Neural cell (in vitro differentiated cells): ENCODE measurements around the gene CAMKMT. TPM values are rescaled to one million over a fixed set of nuclear protein-coding genes. Genes with fewer than 3 reads are reported as not detected.

Experiments
- H2AFZ ChIP-seq: fragments of 200-600, 300-800 bp; sonication (generic), shearing (Covaris generic); 2 replicates; pipeline ENCODE4 v1.6.0; 2014; ENCODE audit warnings: low read depth, mild to moderate bottlenecking, antibody characterized with exemption, low read length, moderate library complexity
- H3F3A ChIP-seq: fragments of 200-600 bp; shearing (Covaris generic); 2 replicates; pipeline ENCODE4 v1.6.1; 2016; ENCODE audit warnings: mild to moderate bottlenecking, moderate library complexity, mixed read lengths, antibody characterized with exemption, low read length; ENCODE audit not compliant: insufficient read depth, poor library complexity, severe bottlenecking
- H3K27ac ChIP-seq: fragments of 200-600, 300-800 bp; sonication (generic), shearing (Covaris generic); 2 replicates; pipeline ENCODE4 v1.5.1; 2014; ENCODE audit warnings: mild to moderate bottlenecking, low read length, moderate library complexity
- H3K27me3 ChIP-seq: fragments of 300-800, 200-600 bp; sonication (generic), shearing (Covaris generic); 2 replicates; pipeline ENCODE4 v1.6.0; 2014; ENCODE audit warnings: mild to moderate bottlenecking, low read depth, low read length, moderate library complexity; ENCODE audit not compliant: insufficient read depth
- H3K36me3 ChIP-seq: fragments of 300-800, 200-600 bp; sonication (generic), shearing (Covaris generic); 2 replicates; pipeline ENCODE4 v1.5.1; 2014; ENCODE audit warnings: mild to moderate bottlenecking, antibody characterized with exemption, low read length, moderate library complexity; ENCODE audit not compliant: insufficient read depth
- H3K4me2 ChIP-seq: fragments of 300-800, 200-600 bp; sonication (generic), shearing (Covaris generic); 2 replicates; pipeline ENCODE4 v1.6.0; 2014; ENCODE audit warnings: mild to moderate bottlenecking, low read length
- H3K4me3 ChIP-seq: fragments of 300-800, 200-600 bp; sonication (generic), shearing (Covaris generic); 2 replicates; pipeline ENCODE4 v1.5.1; 2014; ENCODE audit warnings: mild to moderate bottlenecking, low read length, moderate library complexity
- H3K79me2 ChIP-seq: fragments of 200-600 bp; shearing (Covaris generic); replicated peaks from 2 replicates; pipeline ENCODE4 v1.6.0; 2014; ENCODE audit warnings: mild to moderate bottlenecking, low read length, moderate library complexity; ENCODE audit not compliant: insufficient read depth
- H3K9ac ChIP-seq: fragments of 300-800, 200-600 bp; sonication (generic), shearing (Covaris generic); 2 replicates; pipeline ENCODE4 v1.6.1; 2016; ENCODE audit warnings: mild to moderate bottlenecking, low read length, mixed read lengths
- H3K9me2 ChIP-seq: fragments of 200-600 bp; shearing (Covaris generic); 2 replicates; pipeline ENCODE4 v1.6.1; 2016; ENCODE audit warnings: mild to moderate bottlenecking, low read length, mixed read lengths; ENCODE audit not compliant: insufficient read depth
- H3K9me3 ChIP-seq: fragments of 200-600, 300-800 bp; sonication (generic), shearing (Covaris generic); 2 replicates; pipeline ENCODE4 v1.6.1; 2016; ENCODE audit warnings: mild to moderate bottlenecking, mixed run types, low read length, moderate library complexity, mixed read lengths
- H4K20me1 ChIP-seq: fragments of 200-600 bp; shearing (Covaris generic); 2 replicates; pipeline ENCODE4 v1.6.1; 2016; ENCODE audit warnings: mild to moderate bottlenecking, mixed run types; ENCODE audit not compliant: insufficient read depth
- EP300 ChIP-seq: fragments of 450-650 bp; conservative IDR thresholded peaks from 2 replicates; pipeline ENCODE4 v1.6.1; 2014; ENCODE audit warnings: antibody characterized with exemption, mild to moderate bottlenecking, moderate library complexity; ENCODE audit not compliant: poor library complexity, severe bottlenecking
- POLR2AphosphoS5 ChIP-seq: IDR thresholded peaks from 2 replicates; pipeline ENCODE4 v1.6.1; 2012
- RAD21 ChIP-seq: fragments of 450-650 bp; conservative IDR thresholded peaks from 2 replicates; pipeline ENCODE4 v1.6.1; 2014; ENCODE audit warnings: antibody characterized with exemption, mild to moderate bottlenecking, moderate library complexity
- REST ChIP-seq: IDR thresholded peaks from 2 replicates; pipeline ENCODE4 v1.6.1; 2012; ENCODE audit warnings: borderline replicate concordance
- SMC3 ChIP-seq: fragments of 450-650 bp; conservative IDR thresholded peaks from 2 replicates; pipeline ENCODE4 v1.6.1; 2014; ENCODE audit warnings: antibody characterized with exemption, mild to moderate bottlenecking, moderate library complexity; ENCODE audit not compliant: poor library complexity
- polyA plus RNA-seq: library from polyadenylated mRNA; depleted of rRNA; stranded (reverse); fragments of >200 nt; gene quantifications from 2 replicates; pipeline ENCODE4 v1.2.3, GENCODE V29; 2014
- TF ChIP-seq, protein P1 (sequence below): fragments of 450-650 bp; IDR thresholded peaks from 2 replicates; pipeline ENCODE4 v1.5.1; 2014; ENCODE audit warnings: antibody characterized with exemption, mild to moderate bottlenecking, moderate library complexity; ENCODE audit not compliant: poor library complexity, severe bottlenecking

Gene CAMKMT
- polyA plus RNA-seq, 1 donor from 2014 or later: 5.1 TPM

- Histone ChIP-seq H3K36me3 (no peaks in the 10 kb centered on the region), H3F3A (peaks cover 3% of the 10 kb centered on the region), H2AFZ (no peak overlapping the region), H3K9me3 (no peaks in the 10 kb centered on the region), H3K9me2 (no peaks in the 10 kb centered on the region), H3K27me3 (no peaks in the 10 kb centered on the region), H3K9ac (no peak overlapping the region), H3K4me3 (no peak overlapping the region), H3K4me2 (no peak overlapping the region), H3K79me2 (no peaks in the 10 kb centered on the region), H3K27ac (no peak overlapping the region), H4K20me1 (no peaks in the 10 kb centered on the region)
- TF ChIP-seq EP300 (no peak), POLR2AphosphoS5 (no peak)
These were observed 209.0 kb downstream of the CAMKMT start for GRCh38 chr2:44570777-44571176.

DNA sequence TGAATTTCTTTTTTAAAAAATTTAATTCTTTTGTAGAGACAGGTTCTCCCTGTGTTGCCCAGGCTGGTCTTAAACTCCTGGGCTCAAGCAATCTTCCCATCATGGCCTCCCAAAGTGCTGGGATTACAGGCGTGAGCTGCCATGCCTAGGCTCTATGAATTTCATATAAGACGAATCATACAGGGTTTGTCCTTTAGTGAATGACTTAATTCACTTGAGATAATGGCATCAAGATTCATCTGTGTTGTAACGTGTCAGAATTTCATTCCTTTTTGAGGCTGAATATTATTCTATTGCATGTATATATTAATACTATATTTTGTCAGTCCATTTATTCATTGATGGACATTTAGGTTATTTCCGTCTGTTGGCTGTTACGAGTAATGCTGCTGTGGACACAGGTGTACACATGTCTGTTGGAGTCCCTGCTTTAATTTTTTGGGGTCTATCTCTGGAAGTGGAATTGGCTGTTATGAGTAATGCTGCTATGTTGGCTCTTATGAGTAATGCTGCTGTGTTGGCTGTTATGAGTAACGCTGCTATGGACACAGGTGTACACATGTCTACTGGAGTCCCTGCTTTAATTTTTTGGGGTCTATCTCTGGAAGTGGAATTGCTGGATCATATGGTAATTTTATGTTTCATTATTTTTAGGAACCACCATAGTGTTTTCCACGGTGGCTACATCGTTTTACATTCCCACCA, 210.6 kb downstream of the CAMKMT start:
- Histone ChIP-seq H3K9me2 (no peaks in the 10 kb centered on the region), H4K20me1 (no peaks in the 10 kb centered on the region), H3K36me3 (no peaks in the 10 kb centered on the region), H3K4me2 (no peak overlapping the region), H2AFZ (no peak overlapping the region), H3K79me2 (no peaks in the 10 kb centered on the region), H3K27me3 (no peaks in the 10 kb centered on the region), H3K4me3 (no peak overlapping the region), H3K27ac (no peak overlapping the region), H3K9ac (no peak overlapping the region), H3F3A (peaks cover 3% of the 10 kb centered on the region), H3K9me3 (no peaks in the 10 kb centered on the region)
- TF ChIP-seq EP300: no peak
- TF ChIP-seq SMC3: no peak
- TF ChIP-seq POLR2AphosphoS5: no peak
- TF ChIP-seq RAD21: no peak

DNA sequence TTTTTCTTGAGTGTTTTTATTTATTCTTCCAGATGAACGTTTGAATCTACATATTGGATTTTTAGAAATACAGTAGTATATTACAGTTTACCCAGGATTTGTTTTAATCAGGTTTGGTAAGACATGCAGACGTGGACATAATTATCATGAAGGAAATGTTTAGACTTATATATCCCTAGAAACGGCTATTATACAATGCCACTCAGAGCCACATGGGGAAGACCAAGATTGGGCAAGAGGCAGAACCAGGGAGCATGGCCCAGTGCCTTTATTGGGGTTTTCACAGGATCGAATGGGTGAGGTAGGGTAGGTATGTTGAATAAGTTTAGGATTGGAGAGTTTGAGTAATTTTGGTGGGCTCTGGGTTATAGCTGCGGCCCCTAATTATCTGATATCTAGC, 212.2 kb downstream of the CAMKMT start:
- Histone ChIP-seq H3K4me3 (no peak overlapping the region), H3K9me2 (no peaks in the 10 kb centered on the region), H4K20me1 (no peaks in the 10 kb centered on the region), H3K79me2 (no peaks in the 10 kb centered on the region), H3K9me3 (no peaks in the 10 kb centered on the region), H3K27me3 (no peaks in the 10 kb centered on the region), H3K4me2 (no peak overlapping the region), H3K9ac (no peak overlapping the region), H3K36me3 (no peaks in the 10 kb centered on the region), H3F3A (peaks cover 3% of the 10 kb centered on the region), H3K27ac (no peak overlapping the region), H2AFZ (no peak overlapping the region)
- TF ChIP-seq, protein P1, sequence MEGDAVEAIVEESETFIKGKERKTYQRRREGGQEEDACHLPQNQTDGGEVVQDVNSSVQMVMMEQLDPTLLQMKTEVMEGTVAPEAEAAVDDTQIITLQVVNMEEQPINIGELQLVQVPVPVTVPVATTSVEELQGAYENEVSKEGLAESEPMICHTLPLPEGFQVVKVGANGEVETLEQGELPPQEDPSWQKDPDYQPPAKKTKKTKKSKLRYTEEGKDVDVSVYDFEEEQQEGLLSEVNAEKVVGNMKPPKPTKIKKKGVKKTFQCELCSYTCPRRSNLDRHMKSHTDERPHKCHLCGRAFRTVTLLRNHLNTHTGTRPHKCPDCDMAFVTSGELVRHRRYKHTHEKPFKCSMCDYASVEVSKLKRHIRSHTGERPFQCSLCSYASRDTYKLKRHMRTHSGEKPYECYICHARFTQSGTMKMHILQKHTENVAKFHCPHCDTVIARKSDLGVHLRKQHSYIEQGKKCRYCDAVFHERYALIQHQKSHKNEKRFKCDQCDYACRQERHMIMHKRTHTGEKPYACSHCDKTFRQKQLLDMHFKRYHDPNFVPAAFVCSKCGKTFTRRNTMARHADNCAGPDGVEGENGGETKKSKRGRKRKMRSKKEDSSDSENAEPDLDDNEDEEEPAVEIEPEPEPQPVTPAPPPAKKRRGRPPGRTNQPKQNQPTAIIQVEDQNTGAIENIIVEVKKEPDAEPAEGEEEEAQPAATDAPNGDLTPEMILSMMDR: no peak
- no peak for TF ChIP-seq REST
